ENCODE results near the gene TSTD1. TPM values are rescaled to one million over a fixed set of nuclear protein-coding genes. Genes with fewer than 3 reads are reported as not detected.
"Not testable (repeated sequence)": the region's sequence is repeated elsewhere in the genome, so short reads cannot be mapped to it uniquely, and the experiment has no call there.

Gene TSTD1
- total RNA-seq, 1 donor from 2014 or later, result 7.2 TPM

- Mint-ChIP-seq H3K27me3 (ENCODE audit: low read depth) (peaks cover 58% of the 10 kb centered on the region), H3K27ac (ENCODE audit: unreplicated experiment) (no peak overlapping the region), H3K4me1 (peaks cover 21% of the 10 kb centered on the region), H3K4me3 (peak overlapping the region; percentile 55), H3K36me3 (ENCODE audit: low read depth) (no peaks in the 10 kb centered on the region), H3K9me3 (no peaks in the 10 kb centered on the region)
- TF ChIP-seq CTCF (conservative IDR thresholded peaks at IDR 0.05), result no peak
- no peak for DNase-seq (ENCODE audit: low read depth, low spot score)
Observed at GRCh38 chr1:161021970-161022353, 16.8 kb downstream of the TSTD1 start.

GRCh38 chr1:161021165-161021969 is 17.4 kb downstream of the TSTD1 start:
- Mint-ChIP-seq H3K27ac (ENCODE audit: unreplicated experiment) (no peak overlapping the region), H3K4me3 (peak overlapping the region; percentile 92), H3K36me3 (ENCODE audit: low read depth) (no peaks in the 10 kb centered on the region), H3K27me3 (ENCODE audit: low read depth) (peaks cover 60% of the 10 kb centered on the region), H3K4me1 (peaks cover 21% of the 10 kb centered on the region), H3K9me3 (no peaks in the 10 kb centered on the region)
- TF ChIP-seq CTCF (conservative IDR thresholded peaks at IDR 0.05), result no peak
- DNase-seq (ENCODE audit: low read depth, low spot score), result peak; percentile 17

GRCh38 chr1:161020509-161021164 is 18.1 kb downstream of the TSTD1 start, which contains the start of gene F11R:
Gene F11R, minus strand, starts transcription at chr1:161021152. Its CDS starts 79 bp downstream, at chr1:161021073.
- H3K27ac Mint-ChIP-seq (ENCODE audit: unreplicated experiment), result peak within 1 kb of the TSS; percentile 15
- peaks cover 21% of the 10 kb centered on the region for H3K4me1 Mint-ChIP-seq
- no peaks in the 10 kb centered on the region for H3K9me3 Mint-ChIP-seq
- H3K4me3 Mint-ChIP-seq, result peak within 1 kb of the TSS; percentile 92
- peak; percentile 19 for DNase-seq (ENCODE audit: low read depth, low spot score)
- H3K27me3 Mint-ChIP-seq (ENCODE audit: low read depth), result peaks cover 60% of the 10 kb centered on the region
- H3K36me3 Mint-ChIP-seq (ENCODE audit: low read depth), result no peaks in the 10 kb centered on the region
- TF ChIP-seq CTCF (conservative IDR thresholded peaks at IDR 0.05), result peak; percentile 48

- Mint-ChIP-seq H3K4me3 (peak overlapping the region; percentile 92), H3K27me3 (ENCODE audit: low read depth) (peaks cover 60% of the 10 kb centered on the region), H3K4me1 (peaks cover 21% of the 10 kb centered on the region), H3K27ac (ENCODE audit: unreplicated experiment) (peak overlapping the region; percentile 15), H3K36me3 (ENCODE audit: low read depth) (no peaks in the 10 kb centered on the region), H3K9me3 (no peaks in the 10 kb centered on the region)
- no peak for TF ChIP-seq CTCF (conservative IDR thresholded peaks at IDR 0.05)
- DNase-seq (ENCODE audit: low read depth, low spot score), result no peak
Observed at GRCh38 chr1:161019751-161020495, 18.8 kb downstream of the TSTD1 start.

GRCh38 chr1:161019111-161019660 is 19.6 kb downstream of the TSTD1 start:
- not testable (repeated sequence) for H3K4me3 Mint-ChIP-seq; H3K27ac Mint-ChIP-seq (ENCODE audit: unreplicated experiment); DNase-seq (ENCODE audit: low read depth, low spot score); H3K36me3 Mint-ChIP-seq (ENCODE audit: low read depth); H3K9me3 Mint-ChIP-seq
- H3K27me3 Mint-ChIP-seq (ENCODE audit: low read depth), result peaks cover 60% of the 10 kb centered on the region
- peaks cover 22% of the 10 kb centered on the region for H3K4me1 Mint-ChIP-seq
